ENCODE results near the gene DST. TPM values are rescaled to one million over a fixed set of nuclear protein-coding genes. Genes with fewer than 3 reads are reported as not detected.

The DST gene
- total RNA-seq, 4 donors from 2014 or later = 475 to 871 (median 583) TPM

DNA sequence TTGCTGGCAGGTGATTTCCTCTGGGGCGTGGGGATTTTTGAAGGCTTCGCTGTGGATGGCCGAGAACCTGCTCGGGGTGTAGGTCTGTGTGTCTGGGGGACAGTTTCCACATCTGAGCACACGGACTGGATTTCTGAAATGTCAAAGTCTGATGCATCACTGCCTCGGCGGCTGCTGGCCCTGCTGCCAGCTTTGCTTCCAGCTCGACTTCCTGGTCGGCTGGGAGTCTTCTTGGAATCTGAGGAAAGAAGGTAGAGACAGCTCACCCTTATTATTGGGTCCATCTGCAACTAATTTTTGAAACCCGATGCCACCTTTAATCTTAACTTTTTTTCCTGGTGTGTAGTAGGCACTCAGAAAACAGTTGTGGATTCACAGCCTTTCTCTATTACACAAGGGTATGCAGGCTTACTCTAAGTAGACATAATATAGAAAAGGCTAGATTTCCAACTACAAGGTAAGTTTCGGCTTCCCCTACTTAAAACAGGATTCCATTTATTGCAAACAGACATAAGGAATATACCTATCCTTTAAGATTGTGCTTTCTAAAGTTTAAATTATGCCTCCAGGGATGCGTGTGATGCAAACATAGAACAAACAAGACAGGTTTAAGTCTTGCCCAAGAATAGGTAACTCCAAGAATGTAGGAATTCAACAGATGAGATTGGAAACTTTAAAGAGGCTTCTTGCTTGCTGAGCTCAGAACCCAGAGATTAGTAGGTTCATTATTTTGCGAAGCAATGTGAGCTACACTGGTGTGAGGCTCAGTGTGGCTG lies 183.5 kb downstream of the DST start:
- intact Hi-C loops (cut with DNase I; ENCODE audit: low total_unique reads) = no loop called here
- WGBS, 2 donors = 74 to 75% methylated on average over 13 of the region's 13 CpGs

DNA sequence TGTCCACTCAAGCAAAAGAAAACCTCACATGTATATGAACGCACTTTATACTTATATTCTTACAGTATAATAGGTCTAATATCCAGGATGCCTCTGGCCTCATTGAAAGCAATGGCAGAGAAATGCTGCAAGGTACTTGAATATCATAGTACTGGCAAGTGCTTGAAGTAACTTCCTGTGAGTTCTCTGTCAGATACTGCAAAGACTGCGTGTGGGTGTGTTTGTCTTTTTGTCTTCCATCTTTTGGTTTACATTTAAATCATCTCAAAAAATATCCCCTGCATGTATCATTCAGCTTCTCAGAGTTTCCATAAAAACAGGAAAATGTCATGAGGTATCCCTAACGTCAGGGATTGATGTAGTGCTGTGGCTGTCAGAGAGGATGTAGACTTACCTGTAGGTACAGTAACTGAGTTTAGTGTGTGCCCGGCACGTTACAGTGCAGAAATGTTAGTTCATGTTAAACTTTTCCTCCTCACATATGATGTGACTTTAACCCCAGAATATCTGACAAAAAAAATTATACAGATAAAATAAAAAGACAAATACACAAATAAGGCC lies 184.3 kb downstream of the DST start:
- no peak overlapping the region for H3K4me3 ChIP-seq (ENCODE audit: low read depth, poor library complexity, severe bottlenecking)
- TF ChIP-seq POLR2A (IDR thresholded peaks at IDR 0.05) = no peak
- TF ChIP-seq, protein P1, sequence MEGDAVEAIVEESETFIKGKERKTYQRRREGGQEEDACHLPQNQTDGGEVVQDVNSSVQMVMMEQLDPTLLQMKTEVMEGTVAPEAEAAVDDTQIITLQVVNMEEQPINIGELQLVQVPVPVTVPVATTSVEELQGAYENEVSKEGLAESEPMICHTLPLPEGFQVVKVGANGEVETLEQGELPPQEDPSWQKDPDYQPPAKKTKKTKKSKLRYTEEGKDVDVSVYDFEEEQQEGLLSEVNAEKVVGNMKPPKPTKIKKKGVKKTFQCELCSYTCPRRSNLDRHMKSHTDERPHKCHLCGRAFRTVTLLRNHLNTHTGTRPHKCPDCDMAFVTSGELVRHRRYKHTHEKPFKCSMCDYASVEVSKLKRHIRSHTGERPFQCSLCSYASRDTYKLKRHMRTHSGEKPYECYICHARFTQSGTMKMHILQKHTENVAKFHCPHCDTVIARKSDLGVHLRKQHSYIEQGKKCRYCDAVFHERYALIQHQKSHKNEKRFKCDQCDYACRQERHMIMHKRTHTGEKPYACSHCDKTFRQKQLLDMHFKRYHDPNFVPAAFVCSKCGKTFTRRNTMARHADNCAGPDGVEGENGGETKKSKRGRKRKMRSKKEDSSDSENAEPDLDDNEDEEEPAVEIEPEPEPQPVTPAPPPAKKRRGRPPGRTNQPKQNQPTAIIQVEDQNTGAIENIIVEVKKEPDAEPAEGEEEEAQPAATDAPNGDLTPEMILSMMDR (IDR thresholded peaks at IDR 0.05) = no peak
- WGBS, 2 donors = 83 to 85% methylated on average over 5 of the region's 5 CpGs
- no peak for DNase-seq (ENCODE audit: low spot score in 2 of 2)
- intact Hi-C loops (cut with DNase I; ENCODE audit: low total_unique reads) = no loop called here

More for the DNA sequence above, 183.5 kb downstream of the DST start:
- no peak overlapping the region for H3K4me3 ChIP-seq (ENCODE audit: low read depth, poor library complexity, severe bottlenecking)
- no peak for DNase-seq (ENCODE audit: low spot score in 2 of 2)
- TF ChIP-seq, protein P1 (IDR thresholded peaks at IDR 0.05) = no peak
- no peak for TF ChIP-seq POLR2A (IDR thresholded peaks at IDR 0.05)

DNA sequence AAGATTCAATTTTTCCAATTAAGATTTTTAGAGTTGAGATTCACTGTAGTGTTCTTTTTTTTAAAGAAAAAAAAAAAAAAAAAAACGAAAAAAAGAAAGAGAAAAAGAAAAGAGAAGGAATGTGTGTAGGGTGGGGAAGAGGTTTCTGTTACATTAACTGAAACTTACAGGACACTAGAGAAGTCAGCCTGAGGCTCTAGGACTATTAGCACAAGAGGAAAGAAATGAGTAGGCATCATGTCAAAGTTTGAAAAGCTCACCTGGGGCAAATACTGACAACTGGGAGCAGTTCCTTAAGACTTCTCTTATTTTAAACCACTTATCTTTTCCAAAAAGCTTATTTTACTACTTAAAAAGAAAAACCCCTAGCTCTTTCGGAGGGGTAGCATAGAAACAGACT lies 185.9 kb downstream of the DST start:
- no peak for DNase-seq (ENCODE audit: low spot score in 2 of 2)
- 51 to 53% methylated on average over 2 of the region's 2 CpGs for WGBS, 2 donors
- intact Hi-C loops (cut with DNase I; ENCODE audit: low total_unique reads) = no loop called here
- no peak for TF ChIP-seq POLR2A (IDR thresholded peaks at IDR 0.05)
- TF ChIP-seq, protein P1 (IDR thresholded peaks at IDR 0.05) = no peak
- no peak overlapping the region for H3K4me3 ChIP-seq (ENCODE audit: low read depth, poor library complexity, severe bottlenecking)

DNA sequence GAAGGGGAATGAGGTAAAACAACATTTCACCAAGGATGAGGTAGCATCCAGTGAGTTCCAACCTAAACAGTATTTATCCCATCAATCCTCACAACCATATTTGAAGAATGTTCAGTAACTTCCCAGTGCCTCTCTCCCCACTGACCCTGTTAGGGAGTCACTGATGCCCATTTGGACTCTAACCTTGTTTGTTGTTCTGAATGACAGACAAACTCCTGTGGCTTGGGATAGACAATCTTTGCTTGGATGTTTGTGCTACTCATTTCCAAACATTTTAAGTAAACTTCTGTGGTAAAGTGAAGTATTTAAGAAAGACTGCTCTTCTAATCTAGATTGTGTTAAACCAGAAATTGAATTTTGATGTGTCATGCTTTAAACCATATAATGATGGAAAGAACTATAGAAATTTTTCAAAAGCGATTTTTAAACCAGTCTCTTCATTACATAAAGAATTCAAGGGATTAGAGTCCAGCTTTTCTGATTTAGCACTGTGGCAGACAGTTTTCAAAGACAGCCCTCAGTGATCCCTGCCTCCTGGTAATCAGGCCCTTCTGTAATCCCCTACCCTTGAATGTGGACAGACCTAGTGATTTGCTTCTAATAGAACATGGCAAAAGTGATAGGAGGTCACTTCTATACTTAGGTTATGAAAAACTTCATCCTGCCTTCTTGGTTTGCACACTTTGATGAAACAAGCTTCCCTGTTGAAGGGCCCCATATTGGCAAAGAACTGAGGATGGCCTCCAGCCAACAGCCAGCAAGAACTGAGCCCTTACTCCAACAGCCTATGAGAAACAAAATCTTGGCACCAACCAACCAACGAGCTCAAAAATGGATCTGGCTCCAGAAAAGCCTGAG lies 191.6 kb downstream of the DST start:
- no peak for DNase-seq (ENCODE audit: low spot score in 2 of 2)
- H3K4me3 ChIP-seq (ENCODE audit: low read depth, poor library complexity, severe bottlenecking) = no peak overlapping the region
- TF ChIP-seq, protein P1 (IDR thresholded peaks at IDR 0.05) = no peak
- TF ChIP-seq POLR2A (IDR thresholded peaks at IDR 0.05) = no peak
- WGBS, 2 donors = 46 to 50% methylated on average over 2 of the region's 2 CpGs
- intact Hi-C loops (cut with DNase I; ENCODE audit: low total_unique reads) = no loop called here

DNA sequence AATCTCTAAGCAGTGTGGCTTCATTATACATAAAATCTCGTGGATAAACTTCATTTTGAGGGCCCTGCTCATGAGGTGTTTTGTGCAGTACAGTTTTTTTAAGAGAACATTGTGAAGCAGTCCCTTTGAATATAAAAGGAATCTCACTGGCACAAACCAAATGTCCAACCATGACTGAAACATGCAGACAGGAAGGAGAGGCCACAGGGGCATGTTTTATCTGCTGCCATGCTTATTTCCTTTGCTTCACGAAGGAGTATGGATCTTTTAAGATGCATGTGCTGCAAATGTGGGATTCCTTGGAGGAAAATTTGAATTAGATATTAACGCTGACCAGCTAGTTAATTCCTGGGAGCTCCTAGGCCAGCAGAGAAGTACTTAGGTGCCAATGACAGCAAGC lies 192.3 kb downstream of the DST start:
- 81 to 83% methylated on average over 3 of the region's 3 CpGs for WGBS, 2 donors
- intact Hi-C loops (cut with DNase I; ENCODE audit: low total_unique reads) = no loop called here
- no peak for TF ChIP-seq POLR2A (IDR thresholded peaks at IDR 0.05)
- TF ChIP-seq, protein P1 (IDR thresholded peaks at IDR 0.05) = no peak
- no peak overlapping the region for H3K4me3 ChIP-seq (ENCODE audit: low read depth, poor library complexity, severe bottlenecking)
- no peak for DNase-seq (ENCODE audit: low spot score in 2 of 2)
